NB4 (cell line): ENCODE measurements around the gene BZW2.
A peak's percentile ranks its signal among the peaks of the same experiment; 100 is the strongest.

ENCODE experiments used
- DNase-seq: peaks from one replicate; pipeline ENCODE4 v3.0.0; 2010; ENCODE audit warnings: low read depth
- H3K4me3 ChIP-seq: one replicate; pipeline ENCODE4 v1.5.1; 2011; ENCODE audit warnings: mild to moderate bottlenecking, low read depth, low read length, moderate library complexity
- MYC ChIP-seq: IDR thresholded peaks from 2 replicates; pipeline ENCODE4 v1.6.1; 2011; ENCODE audit warnings: low read depth, low read length
- POLR2A ChIP-seq: IDR thresholded peaks from 2 replicates; pipeline ENCODE4 v1.6.1; 2011; ENCODE audit warnings: mild to moderate bottlenecking; ENCODE audit not compliant: insufficient read length; ENCODE audit errors: extremely low read depth
- TF ChIP-seq, protein P1 (sequence below): IDR thresholded peaks from one replicate; pipeline ENCODE4 v1.5.1; 2012; ENCODE audit warnings: low read depth, low read length
- TF ChIP-seq, protein P2 (sequence below): IDR thresholded peaks from 2 replicates; pipeline ENCODE4 v1.6.1; 2011; ENCODE audit warnings: low read depth, low read length

The BZW2 gene

DNA sequence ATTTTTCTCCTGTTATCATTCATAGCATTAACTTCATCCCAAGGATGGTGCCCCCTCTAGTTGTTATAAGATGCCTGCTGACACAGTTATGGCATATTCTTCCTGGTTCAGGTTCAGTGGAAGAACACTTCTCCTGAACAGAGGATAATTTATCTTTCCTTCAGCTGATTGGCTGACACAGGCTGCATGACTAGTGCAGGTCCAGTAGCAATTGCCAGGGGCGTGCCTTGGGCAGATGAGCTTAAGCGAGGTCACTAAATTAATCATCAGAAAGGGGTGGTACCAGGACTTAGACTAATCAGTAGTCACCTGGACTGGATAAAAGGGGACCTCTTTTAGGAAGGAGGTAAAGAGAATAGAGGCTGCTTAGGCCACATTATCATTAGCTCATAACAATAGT lies 42.3 kb downstream of the BZW2 start:
- H3K4me3 ChIP-seq = no peak overlapping the region
- TF ChIP-seq POLR2A = no peak
- TF ChIP-seq, protein P1, sequence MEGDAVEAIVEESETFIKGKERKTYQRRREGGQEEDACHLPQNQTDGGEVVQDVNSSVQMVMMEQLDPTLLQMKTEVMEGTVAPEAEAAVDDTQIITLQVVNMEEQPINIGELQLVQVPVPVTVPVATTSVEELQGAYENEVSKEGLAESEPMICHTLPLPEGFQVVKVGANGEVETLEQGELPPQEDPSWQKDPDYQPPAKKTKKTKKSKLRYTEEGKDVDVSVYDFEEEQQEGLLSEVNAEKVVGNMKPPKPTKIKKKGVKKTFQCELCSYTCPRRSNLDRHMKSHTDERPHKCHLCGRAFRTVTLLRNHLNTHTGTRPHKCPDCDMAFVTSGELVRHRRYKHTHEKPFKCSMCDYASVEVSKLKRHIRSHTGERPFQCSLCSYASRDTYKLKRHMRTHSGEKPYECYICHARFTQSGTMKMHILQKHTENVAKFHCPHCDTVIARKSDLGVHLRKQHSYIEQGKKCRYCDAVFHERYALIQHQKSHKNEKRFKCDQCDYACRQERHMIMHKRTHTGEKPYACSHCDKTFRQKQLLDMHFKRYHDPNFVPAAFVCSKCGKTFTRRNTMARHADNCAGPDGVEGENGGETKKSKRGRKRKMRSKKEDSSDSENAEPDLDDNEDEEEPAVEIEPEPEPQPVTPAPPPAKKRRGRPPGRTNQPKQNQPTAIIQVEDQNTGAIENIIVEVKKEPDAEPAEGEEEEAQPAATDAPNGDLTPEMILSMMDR = peak; percentile 3
- peak; percentile 39 for DNase-seq

DNA sequence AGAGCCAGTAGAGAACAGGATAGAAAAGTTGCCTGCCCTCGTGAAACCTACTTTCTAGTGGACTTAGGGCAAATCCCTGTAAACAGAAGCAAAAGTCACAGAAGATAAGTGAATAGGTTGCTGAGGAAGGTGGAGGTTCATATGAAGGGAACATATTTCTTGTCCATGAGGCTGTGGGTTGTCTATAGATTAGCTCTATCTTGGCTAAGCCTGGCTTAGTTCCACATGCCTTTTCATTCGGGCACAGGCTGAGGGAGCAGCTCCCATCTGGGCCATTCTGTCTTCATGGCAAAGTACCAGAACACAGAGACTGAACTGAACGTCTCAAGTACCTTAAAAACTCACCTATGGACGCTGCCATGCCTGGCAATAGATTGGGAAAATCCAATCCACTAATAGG lies 45.3 kb downstream of the BZW2 start:
- TF ChIP-seq POLR2A (no peak), MYC (no peak)
- TF ChIP-seq, protein P1 = no peak
- TF ChIP-seq, protein P2, sequence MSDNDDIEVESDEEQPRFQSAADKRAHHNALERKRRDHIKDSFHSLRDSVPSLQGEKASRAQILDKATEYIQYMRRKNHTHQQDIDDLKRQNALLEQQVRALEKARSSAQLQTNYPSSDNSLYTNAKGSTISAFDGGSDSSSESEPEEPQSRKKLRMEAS = no peak
- DNase-seq = no peak
- H3K4me3 ChIP-seq = no peak overlapping the region

DNA sequence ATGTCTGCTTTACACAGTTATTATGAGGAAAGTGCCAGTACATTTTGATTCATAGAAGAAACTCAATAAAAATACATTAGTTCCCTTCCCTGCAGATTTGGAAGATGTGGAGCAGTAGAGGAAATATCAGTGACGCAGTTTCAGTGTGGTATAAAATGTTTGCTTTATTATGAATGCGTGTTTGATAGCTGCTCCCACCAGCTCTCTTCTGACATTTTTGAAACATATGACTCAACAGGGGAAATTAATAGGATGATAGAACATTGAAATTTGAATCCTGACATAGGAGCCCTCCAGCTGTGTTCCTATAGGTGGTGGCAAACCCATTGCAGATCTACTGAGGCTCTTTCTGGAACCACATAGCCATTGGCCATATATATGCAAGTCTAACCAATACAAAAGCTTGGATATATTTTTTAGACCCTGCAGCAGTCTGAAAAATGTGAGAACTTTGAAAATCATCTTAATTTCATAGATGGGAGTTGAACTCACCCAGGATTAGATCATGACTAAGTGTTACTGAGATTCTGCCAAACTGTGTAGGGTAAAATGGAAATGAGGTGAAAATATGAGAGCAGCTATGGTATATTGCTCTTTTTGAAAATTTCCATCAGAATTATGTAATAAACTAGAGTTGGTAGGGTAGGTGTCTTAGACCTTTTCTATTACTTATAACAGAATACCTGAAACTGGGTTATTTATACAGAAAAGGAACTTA lies 47.8 kb downstream of the BZW2 start:
- TF ChIP-seq, protein P2 = no peak
- TF ChIP-seq, protein P1 = no peak
- no peak overlapping the region for H3K4me3 ChIP-seq
- DNase-seq = no peak

DNA sequence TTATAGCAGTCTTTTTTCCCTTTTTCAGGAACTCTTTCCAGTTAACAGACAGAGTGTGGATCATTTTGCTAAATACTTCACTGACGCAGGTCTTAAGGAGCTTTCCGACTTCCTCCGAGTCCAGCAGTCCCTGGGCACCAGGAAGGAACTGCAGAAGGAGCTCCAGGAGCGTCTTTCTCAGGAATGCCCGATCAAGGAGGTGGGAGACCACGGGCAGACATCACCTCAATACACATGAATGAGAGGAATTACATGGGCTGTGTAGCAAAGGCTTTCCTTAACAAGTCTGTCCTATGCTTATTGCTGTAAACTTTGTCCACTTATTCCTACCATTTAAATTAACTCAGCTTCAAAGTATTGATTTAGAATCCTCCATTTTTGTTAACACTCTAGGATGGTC lies 48.8 kb downstream of the BZW2 start:
- TF ChIP-seq MYC = no peak
- TF ChIP-seq POLR2A = no peak
- TF ChIP-seq, protein P2 = no peak
- TF ChIP-seq, protein P1 = no peak
- no peak overlapping the region for H3K4me3 ChIP-seq
- DNase-seq = no peak

DNA sequence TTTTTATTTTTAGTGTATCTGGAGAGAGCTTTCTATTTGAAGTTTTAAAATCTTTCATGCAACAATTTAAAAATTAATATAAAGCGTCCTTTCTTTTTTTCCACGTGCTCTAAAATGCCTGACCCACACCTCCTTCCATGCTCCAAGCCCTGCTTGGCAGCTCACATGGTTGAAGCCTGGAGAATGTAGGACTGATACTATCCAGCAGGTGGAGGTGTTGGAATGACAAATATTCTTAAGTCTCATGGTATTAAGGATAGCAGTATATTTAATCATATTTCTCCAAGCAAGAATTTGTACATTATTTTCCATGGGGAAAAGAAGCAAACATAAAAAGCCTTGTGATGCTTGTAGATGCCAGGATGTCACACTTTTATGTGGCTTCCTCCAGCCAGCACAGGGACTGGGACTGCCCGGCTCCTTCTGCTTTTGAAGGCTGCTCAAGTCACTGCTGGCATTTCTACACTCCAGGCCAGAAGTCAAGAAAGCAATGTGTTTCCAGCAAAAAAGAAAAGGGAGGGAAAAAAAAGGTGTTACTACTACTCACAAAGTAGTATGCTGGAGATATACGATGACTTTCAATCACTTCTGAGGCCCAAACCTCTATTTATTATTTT lies 49.7 kb downstream of the BZW2 start:
- TF ChIP-seq POLR2A = no peak
- 0 out of 2 replicates have a peak, but pooled peaks have one; percentile 31 for TF ChIP-seq MYC
- TF ChIP-seq, protein P2 = peak; percentile 48; the same call in 1 of the 2 replicates
- TF ChIP-seq, protein P1 = peak; percentile 31
- peak; percentile 59 for DNase-seq
- H3K4me3 ChIP-seq = no peak overlapping the region
